ENCODE data around the gene UBAC2. TPM values are rescaled to one million over a fixed set of nuclear protein-coding genes. Genes with fewer than 3 reads are reported as not detected.

Gene UBAC2
- polyA plus RNA-seq, 3 donors = 59.6 to 113 (median 96.7) TPM

GRCh38 chr13:99265821-99266426, 65.3 kb downstream of the UBAC2 start:
- Mint-ChIP-seq H3K4me1 (peaks cover 51% of the 10 kb centered on the region), H3K36me3 (peaks cover 35 to 45% of the 10 kb centered on the region in 2 donors), H3K27ac (no peak overlapping the region), H3K27me3 (ENCODE audit: low read depth in 3 of 3) (peaks cover 0 to 2% (median 0%) of the 10 kb centered on the region in 3 donors), H3K4me3 (no peak overlapping the region), H3K9me3 (no peaks in the 10 kb centered on the region)
- intact Hi-C loops (cut with micrococcal nuclease) = loop anchor here (2.0 to 10.0 kb wide), 4 partner anchors 87 to 171 kb away; no protein-coding TSS in a partner anchor
- Histone ChIP-seq H3K4me3 (replicated peaks in 1 of 3; ENCODE audit: low read depth in 2 of 3, low read length in 3 of 3) (no peak overlapping the region), H3K36me3 (replicated peaks in 1 of 2; ENCODE audit: control insufficient read depth in 1 of 2, insufficient read depth in 2 of 2, low read length in 2 of 2) (peaks cover 7 to 31% of the 10 kb centered on the region in 2 donors), H4K20me1 (ENCODE audit: insufficient read depth, low read length) (peaks cover 3% of the 10 kb centered on the region), H3K79me2 (ENCODE audit: insufficient read depth, low read length) (peaks cover 77% of the 10 kb centered on the region), H3K4me2 (replicated peaks; ENCODE audit: extremely low read depth, low read length, poor library complexity, severe bottlenecking) (no peak overlapping the region), H3K4me1 (ENCODE audit: control insufficient read depth in 1 of 2, insufficient read depth in 2 of 2, low read length in 2 of 2) (peaks cover 26 to 45% of the 10 kb centered on the region in 2 donors), H2AFZ (ENCODE audit: insufficient read depth, low read depth, low read length, poor library complexity, severe bottlenecking) (no peak overlapping the region), H3K9ac (ENCODE audit: insufficient read depth, low read length, poor library complexity, severe bottlenecking) (no peak overlapping the region), H3K9me3 (replicated peaks in 1 of 2; ENCODE audit: control insufficient read depth in 1 of 2, insufficient read depth in 1 of 2, low read length in 2 of 2) (no peaks in the 10 kb centered on the region), H3K27me3 (ENCODE audit: control insufficient read depth in 2 of 2, insufficient read depth in 2 of 2, low read length in 2 of 2) (no peaks in the 10 kb centered on the region), H3K27ac (ENCODE audit: low read depth in 1 of 2, low read length in 2 of 2) (no peak overlapping the region)
- peak; percentile 84 for TF ChIP-seq CTCF (IDR thresholded peaks at IDR 0.05)
- DNase-seq = peak; percentile 44 to 66 (median 61)
- no CpG with 5 or more reads among the region's 3 CpGs for WGBS (ENCODE audit: insufficient coverage)

- no peak for TF ChIP-seq CTCF (IDR thresholded peaks at IDR 0.05)
- Mint-ChIP-seq H3K36me3 (peaks cover 31 to 37% of the 10 kb centered on the region in 2 donors), H3K4me3 (no peak overlapping the region), H3K27me3 (ENCODE audit: low read depth in 3 of 3) (peaks cover 0 to 4% (median 0%) of the 10 kb centered on the region in 3 donors), H3K4me1 (peaks cover 52% of the 10 kb centered on the region), H3K27ac (no peak overlapping the region), H3K9me3 (no peaks in the 10 kb centered on the region)
- DNase-seq = no peak
- H3K36me3 ChIP-seq (replicated peaks in 1 of 2; ENCODE audit: control insufficient read depth in 1 of 2, insufficient read depth in 2 of 2, low read length in 2 of 2) = peaks cover 7 to 31% of the 10 kb centered on the region in 2 donors
- no peak overlapping the region for H3K4me2 ChIP-seq (replicated peaks; ENCODE audit: extremely low read depth, low read length, poor library complexity, severe bottlenecking)
- no peak overlapping the region for H2AFZ ChIP-seq (ENCODE audit: insufficient read depth, low read depth, low read length, poor library complexity, severe bottlenecking)
- H3K27ac ChIP-seq (ENCODE audit: low read depth in 1 of 2, low read length in 2 of 2) = no peak overlapping the region
- WGBS (ENCODE audit: insufficient coverage) = no CpG with 5 or more reads among the region's 6 CpGs
- H3K9me3 ChIP-seq (replicated peaks in 1 of 2; ENCODE audit: control insufficient read depth in 1 of 2, insufficient read depth in 1 of 2, low read length in 2 of 2) = no peaks in the 10 kb centered on the region
- H3K4me1 ChIP-seq (ENCODE audit: control insufficient read depth in 1 of 2, insufficient read depth in 2 of 2, low read length in 2 of 2) = peaks cover 32 to 45% of the 10 kb centered on the region in 2 donors
- no peaks in the 10 kb centered on the region for H3K27me3 ChIP-seq (ENCODE audit: control insufficient read depth in 2 of 2, insufficient read depth in 2 of 2, low read length in 2 of 2)
- H3K9ac ChIP-seq (ENCODE audit: insufficient read depth, low read length, poor library complexity, severe bottlenecking) = no peak overlapping the region
- no peak overlapping the region for H3K4me3 ChIP-seq (replicated peaks in 1 of 3; ENCODE audit: low read depth in 2 of 3, low read length in 3 of 3)
- intact Hi-C loops (cut with micrococcal nuclease) = loop anchor here (1.0 to 10.0 kb wide), 4 partner anchors 91 to 170 kb away; no protein-coding TSS in a partner anchor
- H4K20me1 ChIP-seq (ENCODE audit: insufficient read depth, low read length) = peaks cover 3% of the 10 kb centered on the region
- H3K79me2 ChIP-seq (ENCODE audit: insufficient read depth, low read length) = peaks cover 76% of the 10 kb centered on the region
Observed at GRCh38 chr13:99266827-99267226, 66.2 kb downstream of the UBAC2 start.

Data from CD14-positive monocyte (primary cell).